ENCODE results near the gene LRP1.

Gene LRP1

DNA sequence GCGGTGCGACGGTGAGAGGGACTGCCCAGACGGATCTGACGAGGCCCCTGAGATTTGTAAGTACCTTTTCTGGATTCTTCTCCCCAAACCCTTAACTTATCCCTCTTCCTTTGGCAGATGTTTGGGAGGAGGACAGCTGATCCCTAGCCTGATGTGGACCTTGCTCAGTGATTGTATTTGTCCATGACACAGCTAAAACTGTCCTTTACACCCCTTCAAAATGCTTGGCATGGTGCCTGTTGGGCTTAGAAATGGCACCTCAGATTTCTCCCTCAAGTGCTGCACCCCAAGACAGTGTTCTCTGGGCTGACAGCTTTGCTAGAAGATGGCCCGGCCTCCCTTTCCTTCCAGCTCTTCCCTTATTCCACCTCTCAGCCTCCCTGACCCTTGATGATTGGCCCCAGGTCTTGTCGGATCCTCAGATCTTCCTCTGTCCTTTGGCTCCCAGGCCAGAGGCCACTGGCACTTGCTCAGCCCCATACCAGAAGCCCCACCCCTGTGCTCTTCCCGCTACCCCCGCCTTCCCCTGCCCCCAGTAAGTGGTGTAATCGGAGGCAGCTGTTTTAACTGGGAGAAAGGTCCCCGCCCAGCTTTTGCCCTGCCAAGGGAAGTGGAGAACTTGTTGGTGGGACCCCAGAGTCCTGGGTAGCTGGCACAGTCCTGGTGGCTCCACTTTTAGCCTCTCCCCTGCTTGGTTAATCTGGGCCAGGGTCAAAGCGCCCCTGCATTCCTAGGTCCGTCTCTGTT is 10.4 kb downstream of the LRP1 start:
- DNase-seq, result no peak

DNA sequence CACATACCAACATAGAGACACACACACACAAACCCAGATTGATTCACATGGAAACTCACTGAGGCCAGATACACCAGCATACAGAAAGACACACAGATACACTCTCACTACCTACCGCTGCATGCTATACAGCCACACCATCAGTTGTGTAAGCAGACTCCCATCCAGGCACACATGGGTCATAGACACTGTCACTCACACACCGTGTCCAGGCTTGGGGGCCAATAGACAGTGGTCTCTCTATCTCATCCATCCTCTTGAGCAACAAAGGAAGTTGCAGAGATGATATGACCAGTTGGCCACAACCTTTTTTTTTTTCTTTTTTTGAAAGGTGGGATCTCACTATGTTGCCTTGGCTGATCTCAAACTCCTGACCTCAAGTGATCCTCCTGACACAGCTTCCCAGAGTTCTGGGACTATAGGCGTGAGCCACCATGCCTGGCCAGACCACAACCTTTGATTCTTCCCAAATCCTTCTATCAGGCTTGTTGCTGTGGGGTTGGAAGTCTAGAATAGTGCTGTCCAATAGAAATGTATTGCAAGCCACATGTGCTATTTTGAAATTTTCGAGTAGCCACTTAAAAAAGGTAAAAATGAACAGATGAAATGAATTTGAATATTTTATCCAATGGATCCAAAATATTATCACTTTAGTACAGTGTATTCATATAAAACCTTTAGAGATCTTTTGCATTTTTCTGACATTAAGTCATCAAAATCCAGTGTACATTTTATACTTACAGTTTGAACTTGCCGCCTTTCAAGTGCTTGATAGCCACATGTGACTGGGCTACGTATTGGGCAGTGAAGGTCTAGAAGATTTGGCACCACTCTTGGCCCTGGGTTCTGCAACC is 11.7 kb downstream of the LRP1 start:
- no peak for DNase-seq

DNA sequence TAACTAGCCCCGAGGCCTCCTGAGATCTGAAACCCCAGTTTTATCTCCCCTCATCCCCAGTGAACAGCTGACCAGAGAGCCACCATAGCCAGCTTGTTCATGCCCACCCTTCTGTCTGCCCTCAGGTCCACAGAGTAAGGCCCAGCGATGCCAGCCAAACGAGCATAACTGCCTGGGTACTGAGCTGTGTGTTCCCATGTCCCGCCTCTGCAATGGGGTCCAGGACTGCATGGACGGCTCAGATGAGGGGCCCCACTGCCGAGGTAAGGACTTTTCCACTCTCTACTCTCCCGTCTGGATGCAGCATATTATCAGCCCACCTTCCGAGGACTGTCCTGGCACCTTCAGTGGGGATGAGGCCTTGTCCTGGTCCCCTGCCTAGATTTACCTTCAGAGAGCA is 13.0 kb downstream of the LRP1 start:
- DNase-seq, result no peak

DNA sequence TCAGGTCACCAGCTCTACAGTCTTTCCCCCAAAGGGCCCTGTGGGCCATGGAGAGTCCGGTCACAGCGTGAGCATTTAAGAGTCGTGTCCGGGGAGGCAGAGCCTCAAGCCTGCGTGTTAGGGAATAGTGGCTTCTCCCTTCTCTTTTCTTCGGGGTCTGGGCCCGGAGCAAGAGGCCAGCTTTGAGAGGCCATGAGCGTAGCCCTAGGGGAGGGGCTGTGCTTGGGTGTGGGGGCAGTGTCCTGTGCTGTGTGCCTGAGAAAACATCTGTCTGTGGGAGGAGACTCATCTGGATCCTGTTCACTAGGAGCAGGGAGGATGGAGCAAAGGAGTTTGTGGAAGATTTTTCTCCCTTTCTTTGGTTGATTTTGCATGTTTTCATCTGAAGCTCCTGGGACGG is 13.8 kb downstream of the LRP1 start:
- no peak for DNase-seq

DNA sequence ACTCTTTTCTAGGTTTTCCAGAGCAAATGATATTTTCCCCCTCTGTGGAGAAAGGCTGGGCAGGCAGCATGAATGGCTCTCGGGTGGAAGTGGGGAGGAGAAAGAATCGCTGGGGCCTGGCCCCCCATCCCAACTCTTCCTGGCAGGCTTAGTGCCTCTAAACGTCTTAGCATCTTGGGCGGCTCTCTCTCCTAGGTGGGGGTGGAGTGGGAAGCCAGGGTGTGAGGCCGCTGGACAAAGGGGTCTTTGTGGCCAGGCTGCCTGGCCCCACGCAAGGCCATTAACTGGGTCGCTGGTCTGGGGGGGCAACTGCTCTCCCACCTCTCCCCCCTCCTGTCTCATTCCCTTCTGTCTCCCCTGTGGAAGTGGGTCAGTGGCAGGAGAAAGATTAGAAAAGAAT is 14.4 kb downstream of the LRP1 start:
- DNase-seq, result no peak

DNA sequence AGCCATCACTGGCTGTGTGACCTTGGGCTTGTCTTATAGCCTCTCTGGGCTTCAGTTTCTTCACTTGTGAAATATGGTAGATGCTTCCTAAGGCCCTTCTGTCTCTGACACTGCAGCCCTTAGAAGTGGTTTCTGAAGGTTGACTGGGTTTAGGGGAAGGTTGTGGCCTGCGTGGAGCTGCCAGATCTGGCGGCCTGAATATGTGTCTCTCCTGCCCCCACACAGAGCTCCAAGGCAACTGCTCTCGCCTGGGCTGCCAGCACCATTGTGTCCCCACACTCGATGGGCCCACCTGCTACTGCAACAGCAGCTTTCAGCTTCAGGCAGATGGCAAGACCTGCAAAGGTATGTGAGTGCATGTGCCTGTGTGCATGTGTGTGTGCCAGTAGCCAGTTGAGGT is 15.2 kb downstream of the LRP1 start:
- no peak for DNase-seq

DNA sequence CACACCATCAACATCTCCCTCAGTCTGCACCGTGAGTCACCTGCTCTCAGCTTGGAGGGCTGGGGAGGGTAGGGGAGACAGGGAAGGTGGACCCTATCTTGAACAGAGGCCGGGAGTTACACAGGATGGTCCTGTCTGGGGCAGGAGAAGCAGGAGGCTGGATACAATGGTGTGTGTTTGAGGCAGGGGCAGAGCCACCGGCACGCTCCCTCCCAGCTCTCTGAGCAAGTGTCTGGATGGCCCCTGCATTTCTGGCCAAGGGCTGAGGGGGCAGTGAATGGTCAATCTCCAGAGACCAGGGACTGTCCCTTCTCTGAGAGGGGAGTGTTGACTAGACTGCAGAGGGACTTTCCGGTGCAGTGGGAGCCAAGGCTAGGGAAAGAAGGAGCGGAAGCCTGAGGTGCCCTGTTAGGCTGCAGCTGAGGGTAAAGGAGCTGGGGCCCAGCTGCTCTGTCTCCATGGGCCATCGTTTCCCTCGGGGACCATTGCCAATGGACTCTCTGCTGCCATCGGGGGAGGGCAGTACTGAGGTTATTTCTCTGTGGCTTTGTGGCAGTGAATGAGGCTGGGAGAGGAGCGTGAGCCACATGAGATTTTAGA is 17.3 kb downstream of the LRP1 start:
- DNase-seq, result no peak

DNA sequence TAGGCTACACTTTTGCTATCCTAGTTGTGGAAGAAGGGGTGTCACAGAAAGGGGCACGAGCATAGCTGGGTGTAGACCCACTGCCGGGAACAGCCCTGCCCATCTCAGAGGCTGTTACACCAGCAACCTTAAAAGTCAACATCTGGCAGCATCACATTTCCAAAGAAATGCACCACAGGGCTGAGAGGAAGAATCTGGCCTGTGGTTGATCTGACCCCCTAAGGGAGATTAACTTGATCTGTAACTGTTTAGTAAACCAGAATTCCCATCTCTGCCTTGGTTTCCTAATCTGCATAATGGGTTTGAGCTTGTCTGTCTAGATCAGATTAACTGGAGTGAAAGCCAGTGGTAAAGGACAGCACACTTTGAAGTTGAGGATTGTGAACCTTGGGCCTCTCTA is 17.8 kb downstream of the LRP1 start:
- no peak for DNase-seq

DNA sequence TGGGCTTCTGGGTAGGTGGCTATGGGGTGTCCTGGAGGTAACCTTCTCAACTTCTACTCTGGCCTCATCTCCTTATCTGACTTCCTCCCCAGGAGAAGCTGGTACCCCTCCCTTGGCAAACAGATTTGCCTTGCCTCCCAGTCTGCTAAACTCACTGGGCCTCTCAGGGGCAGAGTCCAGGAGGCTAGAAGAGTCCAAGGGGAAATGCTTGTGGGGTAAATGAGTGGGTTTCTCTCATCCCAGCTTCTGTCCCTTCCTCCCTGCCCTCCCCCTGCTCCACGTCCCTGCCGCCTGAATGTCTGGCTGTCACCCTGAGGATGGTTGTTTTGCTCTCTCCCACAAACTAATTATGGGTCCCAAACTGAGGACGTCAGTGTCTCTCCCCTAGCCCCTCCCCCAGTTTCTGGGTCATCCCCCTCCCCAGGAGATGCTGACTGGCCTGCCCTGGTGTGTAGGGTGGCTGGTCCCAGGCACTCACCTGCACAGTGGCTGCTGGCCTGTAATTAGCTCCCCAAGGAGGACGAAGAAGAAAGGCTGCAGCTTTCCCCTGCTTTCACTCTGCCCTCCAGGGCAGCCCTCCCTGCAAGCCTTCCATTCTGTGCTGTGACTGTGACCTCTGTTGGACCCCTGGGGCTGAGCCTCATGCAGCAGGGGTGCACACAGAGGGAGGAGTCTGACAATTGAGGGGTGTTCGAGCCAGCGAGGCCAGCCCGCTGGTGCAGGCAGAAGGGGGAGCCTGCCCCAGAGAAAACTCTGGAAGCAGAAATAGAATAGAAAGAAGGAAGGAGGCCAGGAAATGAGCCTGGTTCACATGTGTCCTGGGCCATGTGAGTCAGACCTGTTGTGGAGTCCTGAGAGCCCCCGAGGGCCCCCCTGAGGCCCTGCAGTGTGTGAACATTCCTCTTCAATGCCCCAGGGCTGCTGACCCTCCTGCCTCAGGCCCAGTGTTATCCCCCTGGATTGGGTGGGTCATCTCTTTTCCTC is 19.0 kb downstream of the LRP1 start, which contains the start of gene LRP1-AS:
LRP1-AS (minus strand) TSS at position 659 of the 984 bp plus-strand sequence.
- no peak for DNase-seq

DNA sequence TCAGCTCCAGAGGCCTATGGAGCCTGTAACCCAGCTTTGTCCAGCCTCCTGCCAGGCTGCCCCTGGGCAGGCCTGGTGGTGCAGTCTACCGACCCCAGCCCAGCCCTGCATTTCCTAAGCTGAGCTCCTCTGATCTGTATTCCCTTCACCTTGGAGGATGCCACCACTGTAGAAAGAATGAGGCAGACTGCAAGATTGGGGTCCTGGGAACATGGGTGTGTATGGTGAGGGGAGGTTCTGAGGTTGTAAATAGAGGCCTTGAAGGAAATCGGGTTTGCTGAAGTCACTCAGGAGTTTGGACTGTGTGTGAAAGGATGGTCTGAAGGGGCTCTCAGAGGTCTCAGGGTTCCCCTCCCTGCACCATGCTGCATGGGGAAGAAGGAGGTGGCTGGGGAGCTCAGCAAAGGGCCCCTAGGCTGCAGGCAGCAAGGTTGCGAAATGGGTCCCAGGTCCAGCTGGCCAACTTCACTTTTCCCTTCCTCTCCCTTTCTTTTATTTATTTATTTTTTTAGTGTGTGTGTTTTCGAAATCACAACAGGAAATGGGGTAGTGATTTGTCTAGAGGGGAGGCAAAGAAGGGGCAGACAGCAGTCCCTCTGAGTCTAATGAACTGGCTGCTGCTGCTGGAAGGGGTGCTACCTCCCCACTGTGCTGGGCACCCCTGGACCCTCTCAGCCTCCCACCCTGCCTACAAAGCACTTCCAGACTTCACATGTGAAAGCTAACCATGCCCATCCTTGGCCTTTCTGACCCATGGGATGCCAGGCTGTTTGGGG is 20.4 kb downstream of the LRP1 start:
- no peak for DNase-seq

DNA sequence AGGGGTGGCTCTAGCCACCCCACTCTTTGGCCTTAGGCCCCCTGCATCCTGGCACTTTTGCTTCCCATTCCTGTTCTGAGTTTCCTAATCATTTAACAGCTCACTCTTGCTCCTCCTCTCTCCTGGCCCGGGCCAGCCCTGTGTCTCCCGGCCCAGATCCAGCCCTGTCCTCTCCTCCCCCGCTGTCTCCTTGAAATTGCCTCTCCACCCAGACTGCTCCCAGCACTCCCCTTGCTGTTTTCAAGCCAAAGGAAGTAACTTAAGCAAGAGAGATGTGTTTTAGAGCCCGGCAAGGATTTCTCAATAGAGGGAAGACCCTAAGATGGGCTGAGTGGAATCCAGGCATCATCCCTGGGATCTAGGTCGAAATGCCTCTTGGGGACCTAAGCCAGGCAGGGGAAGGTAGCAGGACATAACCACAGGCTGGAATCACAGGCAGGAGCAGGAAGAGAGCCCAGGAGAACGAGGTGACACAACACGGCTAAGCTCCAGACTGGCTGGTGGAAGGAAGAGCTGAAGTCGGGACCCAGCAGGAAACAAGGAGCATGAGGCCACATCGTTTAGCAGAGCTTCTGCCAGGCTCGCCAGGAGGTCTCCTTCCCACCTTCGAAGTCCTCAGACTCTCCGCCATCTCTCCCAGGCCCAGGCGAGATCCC is 21.1 kb downstream of the LRP1 start:
- DNase-seq, result no peak

DNA sequence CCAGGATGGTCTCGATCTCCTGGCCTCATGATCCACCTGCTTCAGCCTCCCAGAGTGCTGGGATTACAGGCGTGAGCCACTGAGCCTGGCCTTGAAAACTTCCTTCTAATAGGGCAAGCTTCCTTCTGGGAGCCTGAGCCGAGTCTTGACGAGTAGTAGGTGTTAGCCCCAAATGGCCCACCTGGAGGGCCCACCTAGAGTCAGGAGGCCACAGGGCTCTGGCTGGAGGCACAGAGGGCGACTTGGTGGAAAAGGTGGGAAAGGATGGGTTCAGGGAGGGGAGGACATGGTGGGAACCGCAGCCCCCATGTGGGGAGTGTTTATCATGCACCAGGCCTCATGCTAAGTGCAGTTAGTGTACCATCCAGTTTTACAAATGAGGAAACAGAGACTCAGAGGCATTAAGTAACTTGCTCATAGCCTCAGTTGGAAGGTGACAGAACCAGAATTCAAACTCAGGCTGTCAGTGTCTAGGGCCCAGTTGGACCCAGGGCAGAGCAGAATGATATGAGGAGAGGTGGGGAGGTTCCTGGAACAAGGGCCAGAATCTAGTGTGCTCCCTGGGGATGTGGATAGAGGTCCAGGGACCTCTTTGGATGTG is 22.2 kb downstream of the LRP1 start:
- no peak for DNase-seq

DNA sequence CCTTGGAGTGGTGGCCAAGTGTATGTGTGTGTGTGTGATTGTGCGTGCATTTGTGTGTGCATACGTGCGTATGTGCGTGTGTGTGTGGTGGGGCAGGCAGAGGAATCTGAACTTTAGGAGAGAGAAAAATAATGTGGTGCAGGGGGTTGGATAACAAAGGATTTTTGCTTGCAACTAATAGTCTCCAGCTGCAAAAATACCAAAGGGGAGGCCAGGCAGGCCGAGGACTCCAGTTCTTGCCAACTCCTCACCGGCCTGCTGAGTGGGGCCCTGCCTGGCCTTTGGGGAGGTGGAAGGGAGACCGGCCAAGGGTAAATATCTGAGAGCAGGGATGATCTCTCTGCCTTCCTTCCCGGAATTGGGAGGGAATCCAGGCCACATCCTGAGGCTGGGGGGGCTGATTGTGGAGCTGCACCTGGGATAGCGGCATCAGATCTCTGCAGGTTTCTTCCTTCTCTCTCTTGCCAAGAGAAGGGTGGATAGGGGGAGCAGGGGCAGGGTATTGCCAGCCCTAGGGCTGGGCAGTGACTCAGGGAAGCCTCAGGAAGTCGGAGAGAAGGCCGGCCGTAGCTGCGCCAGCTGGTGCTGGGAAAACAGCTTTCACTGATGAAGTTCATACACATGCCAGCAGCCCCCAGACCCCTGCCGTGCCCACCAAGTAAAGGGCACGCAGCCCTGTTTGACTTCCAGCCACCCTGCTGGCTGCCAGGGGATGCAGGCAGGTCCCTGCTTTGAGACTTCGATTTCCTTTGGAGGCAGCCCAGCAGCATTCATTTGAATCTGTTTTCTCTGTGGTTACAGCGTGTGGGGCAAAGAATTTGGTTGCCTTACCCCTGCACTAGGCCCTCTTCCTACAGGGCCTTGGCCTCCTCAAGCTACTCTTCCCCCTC is 23.7 kb downstream of the LRP1 start:
- no peak for DNase-seq

DNA sequence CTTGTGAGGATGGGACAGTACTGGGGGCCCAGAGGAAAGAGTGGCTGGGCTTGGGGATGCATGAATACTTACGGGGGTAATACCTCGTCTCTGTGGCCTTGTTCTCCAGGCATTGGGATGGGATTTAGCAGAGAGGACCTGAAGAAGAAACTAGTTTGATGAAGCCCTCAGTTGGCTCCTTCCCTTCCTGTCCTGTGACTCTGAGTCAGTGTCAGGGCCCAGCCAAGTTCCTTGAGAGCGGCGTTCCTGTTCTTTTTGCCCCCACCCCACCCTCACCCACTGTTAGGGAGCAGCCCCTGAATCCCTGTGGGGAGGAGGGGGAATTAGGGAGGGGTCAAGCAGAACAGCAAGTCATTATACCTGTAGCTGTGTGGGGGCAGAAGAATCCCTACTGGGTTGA is 24.4 kb downstream of the LRP1 start:
- DNase-seq, result no peak

DNA sequence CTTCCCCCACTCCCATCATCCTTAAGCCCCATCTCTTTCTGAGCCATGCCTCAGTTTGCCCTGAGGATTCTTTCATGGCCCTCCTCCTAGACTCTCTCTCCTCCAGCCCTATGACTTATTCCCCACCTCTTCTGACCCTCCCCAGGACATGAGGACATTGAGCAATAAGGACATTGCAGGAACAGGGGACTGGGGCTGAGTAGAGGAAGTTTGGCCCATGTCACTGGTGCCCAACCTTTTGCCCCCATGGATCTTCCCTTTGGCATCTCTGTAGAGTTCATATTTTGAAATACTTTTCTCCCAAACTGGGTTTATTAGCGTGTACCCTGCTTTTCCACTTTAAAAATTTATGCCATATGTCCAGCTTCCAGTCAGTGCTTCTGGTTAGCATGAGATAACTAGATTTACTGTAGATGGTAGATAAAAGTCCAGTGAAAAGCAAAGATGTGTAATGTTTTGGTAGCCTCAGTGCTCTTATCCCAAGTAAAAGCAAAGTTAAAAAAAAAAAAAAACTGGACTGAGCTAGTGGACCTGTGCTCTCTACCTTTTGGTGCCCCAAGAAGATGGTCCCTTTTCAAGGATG is 25.2 kb downstream of the LRP1 start:
- DNase-seq, result no peak

DNA sequence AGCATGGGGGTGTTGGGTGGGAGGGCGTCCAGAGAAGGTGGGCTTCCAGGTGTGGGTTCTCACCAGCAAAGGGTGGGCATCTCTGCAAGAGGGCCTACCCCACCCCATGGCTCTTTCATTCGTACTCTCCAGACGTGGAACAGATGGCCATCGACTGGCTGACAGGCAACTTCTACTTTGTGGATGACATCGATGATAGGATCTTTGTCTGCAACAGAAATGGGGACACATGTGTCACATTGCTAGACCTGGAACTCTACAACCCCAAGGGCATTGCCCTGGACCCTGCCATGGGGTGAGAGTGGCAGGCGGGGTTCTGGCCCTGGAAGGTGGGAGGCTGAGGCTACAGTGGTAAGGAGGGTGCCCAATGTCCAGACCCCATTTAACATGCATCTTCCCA is 25.8 kb downstream of the LRP1 start:
- no peak for DNase-seq

DNA sequence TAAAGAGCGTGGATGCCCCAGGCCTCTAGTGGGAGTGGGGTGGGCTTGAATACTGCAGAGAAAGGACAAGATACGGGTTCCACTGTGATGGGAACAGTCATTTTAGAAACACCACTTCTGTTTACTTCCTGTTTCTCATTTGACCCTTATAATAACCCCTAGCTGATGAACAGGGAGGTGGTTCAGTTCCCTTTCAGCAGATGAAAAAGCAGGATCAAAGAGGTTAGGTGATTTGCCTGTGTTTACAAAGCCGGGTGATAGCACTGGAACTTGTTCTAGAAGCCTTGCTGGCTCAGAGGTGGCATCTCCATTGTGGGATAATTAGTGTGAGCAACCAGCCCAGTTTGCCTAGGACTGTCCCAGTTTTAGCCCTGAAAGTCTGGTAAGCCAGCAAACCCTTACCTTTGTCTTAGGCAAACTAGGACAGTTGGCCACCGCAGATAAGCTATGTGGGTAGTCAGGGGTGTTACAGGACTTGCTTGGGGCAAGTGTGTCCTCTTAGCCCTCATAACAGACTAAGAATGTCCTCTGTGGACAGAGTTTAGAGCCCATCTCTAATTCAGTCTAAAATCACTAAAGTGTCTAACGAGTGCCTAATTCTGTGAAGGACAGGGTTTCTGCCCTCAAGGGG is 26.6 kb downstream of the LRP1 start:
- DNase-seq, result no peak

DNA sequence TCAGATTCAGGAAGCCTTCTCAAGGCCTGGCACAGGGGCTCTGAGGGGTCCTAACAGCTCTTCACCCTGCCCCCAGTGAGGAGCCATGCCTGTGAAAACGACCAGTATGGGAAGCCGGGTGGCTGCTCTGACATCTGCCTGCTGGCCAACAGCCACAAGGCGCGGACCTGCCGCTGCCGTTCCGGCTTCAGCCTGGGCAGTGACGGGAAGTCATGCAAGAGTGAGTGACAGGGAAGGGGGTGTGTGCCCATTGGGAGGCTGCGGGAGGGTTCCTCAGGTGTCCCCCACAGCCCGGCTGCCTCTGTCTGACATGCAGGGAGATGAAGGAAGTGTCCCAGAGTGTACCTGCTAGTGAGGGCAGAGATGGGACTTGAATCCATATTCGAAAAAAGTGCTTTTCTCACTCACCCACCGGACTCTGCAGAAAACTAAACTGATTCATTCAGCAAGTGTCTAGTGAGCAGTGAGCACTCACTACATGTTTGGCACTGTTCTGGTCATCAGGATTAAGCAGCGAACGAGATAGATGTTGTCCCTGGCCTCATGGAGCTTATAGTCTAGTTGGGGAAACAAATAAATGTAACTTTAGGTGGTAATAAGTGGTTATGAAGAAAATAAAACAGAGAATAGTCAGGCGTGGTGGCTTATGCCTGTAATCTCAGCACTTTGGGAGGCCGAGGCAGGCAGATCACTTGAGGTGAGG is 28.6 kb downstream of the LRP1 start:
- no peak for DNase-seq
